Panc1 (cell line): Measurements from ENCODE around the gene IFNE. TPM values are rescaled to one million over a fixed set of nuclear protein-coding genes. Genes with fewer than 3 reads are reported as not detected.
A peak's percentile ranks its signal among the peaks of the same experiment; 100 is the strongest.

Source experiments
- ATAC-seq: fragments of 200-7000 bp; cut with Tn5 transposase; 2 replicates; pipeline ENCODE4 v1.9.1; 2020; ENCODE audit warnings: mild to moderate bottlenecking, moderate library complexity
- BruUV-seq: library from RNA; stranded (reverse); fragments of 400-500 nt; replicated peaks from 2 replicates; lab custom pipeline; 2021; lab: Mats Ljungman, UMichigan
- CTCF ChIA-PET: fragments of 300-600 bp; sonication (Branson Sonifier 250); formaldehyde crosslinking; loops from one replicate; lab custom pipeline; 2022; ENCODE audit warnings: antibody characterized with exemption; lab: Charles Lee
- POLR2A ChIA-PET: fragments of 300-600 bp; sonication (Branson Sonifier 250); formaldehyde crosslinking; loops from one replicate; lab custom pipeline; 2022; ENCODE audit warnings: antibody characterized with exemption; lab: Charles Lee
- DNase-seq: peaks from one replicate; pipeline ENCODE4 v3.0.0-alpha.2; 2010; ENCODE audit warnings: low read depth, low spot score
- H3K27ac ChIP-seq: 2 replicates; pipeline ENCODE4 v1.5.1; 2011; ENCODE audit warnings: mild to moderate bottlenecking, low read length, inconsistent platforms
- H3K27me3 ChIP-seq: fragments of 200-500 bp; sonication (Bioruptor generic); 2 replicates; pipeline ENCODE4 v1.6.0; 2014; ENCODE audit warnings: low read length, inconsistent platforms; ENCODE audit not compliant: control insufficient read depth, insufficient read depth
- H3K36me3 ChIP-seq: fragments of 200-500 bp; sonication (Bioruptor generic); 2 replicates; pipeline ENCODE4 v1.5.1; 2014; ENCODE audit warnings: inconsistent platforms, mild to moderate bottlenecking, low read length, moderate library complexity; ENCODE audit not compliant: control insufficient read depth, insufficient read depth
- H3K4me1 ChIP-seq: 2 replicates; pipeline ENCODE4 v1.5.1; 2011; ENCODE audit warnings: inconsistent platforms, mild to moderate bottlenecking, low read length, moderate library complexity; ENCODE audit not compliant: control insufficient read depth, insufficient read depth
- H3K4me3 ChIP-seq, 2 experiments: 2 replicates each; pipeline ENCODE4 v1.5.1; 2011 to 2012; ENCODE audit warnings: low read depth in 2 of 2, low read length in 2 of 2, mild to moderate bottlenecking in 2 of 2, inconsistent platforms in 1 of 2, moderate library complexity in 1 of 2
- H3K9me3 ChIP-seq: fragments of 200-500 bp; sonication (Bioruptor generic); 2 replicates; pipeline ENCODE4 v1.5.1; 2014; ENCODE audit warnings: low read depth, mild to moderate bottlenecking, inconsistent platforms, low read length, moderate library complexity; ENCODE audit not compliant: control insufficient read depth, insufficient read depth
- POLR2AphosphoS5 ChIP-seq: IDR thresholded peaks from 2 replicates; pipeline ENCODE4 v1.6.1; 2012; ENCODE audit warnings: mild to moderate bottlenecking, low read depth, low read length, moderate library complexity
- REST ChIP-seq, 2 experiments: IDR thresholded peaks; 2 replicates each; pipeline ENCODE4 v1.6.1; 2011 to 2012; ENCODE audit warnings: low read depth in 2 of 2, control low read depth in 1 of 2, low read length in 1 of 2, mild to moderate bottlenecking in 1 of 2, moderate library complexity in 1 of 2; ENCODE audit not compliant: insufficient read depth in 1 of 2
- SIN3A ChIP-seq: IDR thresholded peaks from 2 replicates; pipeline ENCODE4 v1.6.1; 2012; ENCODE audit warnings: low read depth, mild to moderate bottlenecking, low read length, moderate library complexity, borderline replicate concordance; ENCODE audit not compliant: insufficient read depth
- TCF7L2 ChIP-seq: IDR thresholded peaks from 2 replicates; pipeline ENCODE4 v1.6.1; 2011; ENCODE audit warnings: mild to moderate bottlenecking, low read depth, low read length, inconsistent platforms
- in situ Hi-C: cut with HindIII; loops from 2 replicates; pipeline ENCODE4 v1.10.0; 2016; ENCODE audit warnings: low sequenced_read_pairs, low pct_unique_long_range_greater_than_20kb
- intact Hi-C: fragments of 100-400 bp; cut with micrococcal nuclease; formaldehyde crosslinking; loops from one replicate; pipeline ENCODE4 v1.10.0; 2022; ENCODE audit not compliant: unreplicated experiment
- total RNA-seq: library from RNA; stranded (reverse); gene quantifications from one replicate; pipeline ENCODE4 v1.2.1, GENCODE V29; 2021; ENCODE audit not compliant: unreplicated experiment
- TF ChIP-seq, protein P1 (sequence below): fragments of 450-650 bp; IDR thresholded peaks from 2 replicates; pipeline ENCODE4 v1.5.1; 2017; ENCODE audit warnings: mild to moderate bottlenecking

Gene IFNE
- total RNA-seq, 1 experiment from 2014 or later, result 0.44 TPM

GRCh38 chr9:21522348-21522747, 40.2 kb upstream of the IFNE start:
- ChIA-PET CTCF (no interaction called here), POLR2A (no interaction called here)
- DNase-seq, result no peak
- H3K36me3 ChIP-seq, result no peaks in the 10 kb centered on the region
- no TSS peak for BruUV-seq
- ATAC-seq, result no peak
- no peak overlapping the region for H3K4me3 ChIP-seq
- no peaks in the 10 kb centered on the region for H3K9me3 ChIP-seq
- H3K4me1 ChIP-seq, result peaks cover 22% of the 10 kb centered on the region
- no peaks in the 10 kb centered on the region for H3K27me3 ChIP-seq
- no peak for TF ChIP-seq TCF7L2
- in situ Hi-C loops (no loop called here), intact Hi-C loops (no loop called here)
- H3K27ac ChIP-seq, result no peak overlapping the region

GRCh38 chr9:21521448-21521847, 39.3 kb upstream of the IFNE start:
- TF ChIP-seq, protein P1, sequence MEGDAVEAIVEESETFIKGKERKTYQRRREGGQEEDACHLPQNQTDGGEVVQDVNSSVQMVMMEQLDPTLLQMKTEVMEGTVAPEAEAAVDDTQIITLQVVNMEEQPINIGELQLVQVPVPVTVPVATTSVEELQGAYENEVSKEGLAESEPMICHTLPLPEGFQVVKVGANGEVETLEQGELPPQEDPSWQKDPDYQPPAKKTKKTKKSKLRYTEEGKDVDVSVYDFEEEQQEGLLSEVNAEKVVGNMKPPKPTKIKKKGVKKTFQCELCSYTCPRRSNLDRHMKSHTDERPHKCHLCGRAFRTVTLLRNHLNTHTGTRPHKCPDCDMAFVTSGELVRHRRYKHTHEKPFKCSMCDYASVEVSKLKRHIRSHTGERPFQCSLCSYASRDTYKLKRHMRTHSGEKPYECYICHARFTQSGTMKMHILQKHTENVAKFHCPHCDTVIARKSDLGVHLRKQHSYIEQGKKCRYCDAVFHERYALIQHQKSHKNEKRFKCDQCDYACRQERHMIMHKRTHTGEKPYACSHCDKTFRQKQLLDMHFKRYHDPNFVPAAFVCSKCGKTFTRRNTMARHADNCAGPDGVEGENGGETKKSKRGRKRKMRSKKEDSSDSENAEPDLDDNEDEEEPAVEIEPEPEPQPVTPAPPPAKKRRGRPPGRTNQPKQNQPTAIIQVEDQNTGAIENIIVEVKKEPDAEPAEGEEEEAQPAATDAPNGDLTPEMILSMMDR, result no peak
- no peak for TF ChIP-seq SIN3A
- TF ChIP-seq TCF7L2, result no peak
- TF ChIP-seq POLR2AphosphoS5, result no peak
- no peak for TF ChIP-seq REST (IDR thresholded peaks at IDR 0.05; ENCODE audit: insufficient read depth in 1 of 2, low read depth in 2 of 2, low read length in 1 of 2)
- peaks cover 27% of the 10 kb centered on the region for H3K4me1 ChIP-seq
- H3K9me3 ChIP-seq, result no peaks in the 10 kb centered on the region
- DNase-seq (no peak), ATAC-seq (no peak)
- H3K36me3 ChIP-seq, result no peaks in the 10 kb centered on the region
- no TSS peak for BruUV-seq
- in situ Hi-C loops (no loop called here), intact Hi-C loops (no loop called here)
- H3K27me3 ChIP-seq, result no peaks in the 10 kb centered on the region
- H3K27ac ChIP-seq, result no peak overlapping the region
- ChIA-PET CTCF (no interaction called here), POLR2A (no interaction called here)
- no peak overlapping the region for H3K4me3 ChIP-seq

DNA sequence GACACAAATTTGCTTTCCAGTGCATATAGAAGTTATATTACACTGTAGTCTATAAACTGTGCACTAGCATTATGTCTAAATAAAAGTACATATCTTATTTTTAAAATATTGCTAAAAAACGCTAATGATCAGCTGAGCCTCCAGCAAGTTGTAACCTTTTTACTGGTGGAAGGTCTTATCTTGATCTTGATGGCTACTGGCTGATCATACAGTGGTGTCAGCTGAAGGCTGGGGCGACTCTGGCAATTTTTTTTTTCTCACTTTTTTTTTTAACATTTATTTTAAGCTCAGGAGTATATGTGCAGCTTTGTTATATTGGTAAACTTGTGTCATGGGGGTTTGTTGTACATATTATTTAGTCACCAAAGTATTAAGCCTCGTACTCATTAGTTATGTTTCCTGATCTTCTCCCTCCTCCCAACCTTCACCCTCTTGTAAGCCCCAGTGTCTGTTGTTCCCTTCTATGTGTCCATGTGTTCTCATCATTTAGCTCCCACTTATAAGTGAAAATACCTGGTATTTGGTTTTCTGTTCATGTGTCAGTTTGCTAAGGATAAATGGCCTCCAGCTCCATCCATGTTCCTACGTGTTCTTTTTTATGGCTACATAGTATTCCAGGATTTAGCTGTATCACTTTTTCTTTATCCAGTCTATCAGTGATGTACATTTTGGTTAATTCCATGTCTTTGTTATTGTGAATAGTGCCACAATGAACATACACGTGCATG, 38.6 kb upstream of the IFNE start:
- TF ChIP-seq, protein P1, result no peak
- TF ChIP-seq REST (IDR thresholded peaks at IDR 0.05; ENCODE audit: insufficient read depth in 1 of 2, low read depth in 2 of 2, low read length in 1 of 2), result no peak
- TF ChIP-seq POLR2AphosphoS5, result peak; percentile 55; the same call in 1 of the 2 replicates
- no peak for TF ChIP-seq SIN3A
- no peak for TF ChIP-seq TCF7L2
- H3K27ac ChIP-seq, result no peak overlapping the region
- no TSS peak for BruUV-seq
- H3K36me3 ChIP-seq, result no peaks in the 10 kb centered on the region
- ChIA-PET POLR2A (no interaction called here), CTCF (interaction anchor here (0.6 to 1.3 kb wide), 2 partner anchors 152 to 293 kb away, joined by 3 read pairs; no protein-coding TSS in a partner anchor)
- no peaks in the 10 kb centered on the region for H3K9me3 ChIP-seq
- ATAC-seq, result no peak
- intact Hi-C loops, result no loop called here
- H3K4me3 ChIP-seq, result no peak overlapping the region
- H3K4me1 ChIP-seq, result peaks cover 27% of the 10 kb centered on the region
- H3K27me3 ChIP-seq, result no peaks in the 10 kb centered on the region
- in situ Hi-C loops, result no loop called here
- DNase-seq, result no peak
